CD14-positive monocyte (primary cell): ENCODE data around the gene PPIP5K1. TPM values are rescaled to one million over a fixed set of nuclear protein-coding genes. Genes with fewer than 3 reads are reported as not detected.

Experiments used
- DNase-seq, 3 donors: peaks; one replicate each; pipeline ENCODE4 v3.0.0-alpha.2; 2011 to 2022
- H2AFZ ChIP-seq: 2 replicates; pipeline ENCODE4 v1.6.0; 2012; ENCODE audit warnings: mild to moderate bottlenecking, low read depth, low read length, inconsistent platforms; ENCODE audit not compliant: insufficient read depth, poor library complexity, severe bottlenecking
- H3K27ac ChIP-seq, 2 donors: 1 replicate in 1 of 2; 2 replicates in 1 of 2; pipeline ENCODE4 v1.5.1; 2012 to 2013; ENCODE audit warnings: low read length in 2 of 2, control low read depth in 1 of 2, inconsistent platforms in 1 of 2, low read depth in 1 of 2, mild to moderate bottlenecking in 1 of 2
- H3K27me3 ChIP-seq, 2 donors: one replicate each; pipeline versions ENCODE4 v1.6.0 to v1.6.1; 2011 to 2013; ENCODE audit warnings: low read length in 2 of 2; ENCODE audit not compliant: control insufficient read depth in 2 of 2, insufficient read depth in 2 of 2
- H3K36me3 ChIP-seq, 2 donors: replicated peaks in 1 of 2; 1 replicate in 1 of 2; 2 replicates in 1 of 2; pipeline versions ENCODE4 v1.5.1 to v1.6.1; 2012 to 2013; ENCODE audit warnings: low read length in 2 of 2, control low read depth in 1 of 2, inconsistent platforms in 1 of 2, mild to moderate bottlenecking in 1 of 2; ENCODE audit not compliant: insufficient read depth in 2 of 2, control insufficient read depth in 1 of 2
- H3K4me1 ChIP-seq, 2 donors: 1 replicate in 1 of 2; 2 replicates in 1 of 2; pipeline versions ENCODE4 v1.5.1 to v1.6.1; 2012 to 2013; ENCODE audit warnings: low read length in 2 of 2, control low read depth in 1 of 2, inconsistent platforms in 1 of 2, mild to moderate bottlenecking in 1 of 2, moderate library complexity in 1 of 2; ENCODE audit not compliant: insufficient read depth in 2 of 2, control insufficient read depth in 1 of 2
- H3K4me2 ChIP-seq: replicated peaks from 2 replicates; pipeline ENCODE3; 2012; ENCODE audit warnings: low read length, moderate library complexity, mild to moderate bottlenecking; ENCODE audit not compliant: poor library complexity, severe bottlenecking; ENCODE audit errors: extremely low read depth
- H3K4me3 ChIP-seq, 3 experiments: fragments of 200-600 bp in 1 of 3; sonication (generic) in 1 of 3; replicated peaks in 1 of 3; 1 replicate in 2 of 3; 2 replicates in 1 of 3; pipeline ENCODE4 v1.5.1; 2011 to 2013; ENCODE audit warnings: low read length in 3 of 3, mild to moderate bottlenecking in 3 of 3, control low read depth in 2 of 3, low read depth in 2 of 3, inconsistent platforms in 1 of 3, moderate library complexity in 1 of 3
- H3K79me2 ChIP-seq: 2 replicates; pipeline ENCODE4 v1.6.0; 2012; ENCODE audit warnings: mild to moderate bottlenecking, control low read depth, inconsistent platforms, low read length, moderate library complexity; ENCODE audit not compliant: insufficient read depth
- H3K9ac ChIP-seq: 2 replicates; pipeline ENCODE4 v1.6.0; 2017; ENCODE audit warnings: low read length, mild to moderate bottlenecking; ENCODE audit not compliant: insufficient read depth, poor library complexity, severe bottlenecking
- H3K9me3 ChIP-seq, 2 donors: replicated peaks in 1 of 2; 1 replicate in 1 of 2; 2 replicates in 1 of 2; pipeline versions ENCODE4 v1.5.1 to v1.6.1; 2012 to 2013; ENCODE audit warnings: low read length in 2 of 2, control low read depth in 1 of 2; ENCODE audit not compliant: control insufficient read depth in 1 of 2, insufficient read depth in 1 of 2
- H4K20me1 ChIP-seq: 2 replicates; pipeline ENCODE4 v1.6.0; 2012; ENCODE audit warnings: mild to moderate bottlenecking, low read length, control low read depth, moderate library complexity; ENCODE audit not compliant: insufficient read depth
- H3K27ac Mint-ChIP-seq, 7 donors: one replicate each; pipeline ENCODE4 v1.8.0; 2020; ENCODE audit warnings: mild to moderate bottlenecking in 7 of 7, mixed read lengths in 7 of 7, moderate library complexity in 6 of 7, inconsistent platforms in 2 of 7
- H3K27me3 Mint-ChIP-seq, 3 donors: one replicate each; pipeline ENCODE4 v1.8.0; 2021 to 2022; ENCODE audit warnings: low read depth in 3 of 3, mild to moderate bottlenecking in 3 of 3, mixed read lengths in 3 of 3, moderate library complexity in 3 of 3, inconsistent platforms in 1 of 3
- H3K36me3 Mint-ChIP-seq, 2 donors: one replicate each; pipeline ENCODE4 v1.8.0; 2020; ENCODE audit warnings: mixed read lengths in 2 of 2, inconsistent platforms in 1 of 2, mild to moderate bottlenecking in 1 of 2
- H3K4me1 Mint-ChIP-seq: one replicate; pipeline ENCODE4 v1.8.0; 2020; ENCODE audit warnings: mild to moderate bottlenecking, mixed read lengths
- H3K4me3 Mint-ChIP-seq, 2 donors: one replicate each; pipeline ENCODE4 v1.8.0; 2020; ENCODE audit warnings: mild to moderate bottlenecking in 2 of 2, mixed read lengths in 2 of 2, moderate library complexity in 1 of 2
- H3K9me3 Mint-ChIP-seq, 7 donors: one replicate each; pipeline ENCODE4 v1.8.0; 2020 to 2022; ENCODE audit warnings: mixed read lengths in 7 of 7, mild to moderate bottlenecking in 6 of 7, moderate library complexity in 6 of 7, inconsistent platforms in 2 of 7
- CTCF ChIP-seq: fragments of 200-600 bp; IDR thresholded peaks from one replicate; pipeline ENCODE4 v1.8.0; 2022; ENCODE audit warnings: antibody characterized with exemption, mild to moderate bottlenecking
- WGBS: methylation state at CpG from one replicate; pipeline ENCODE4 v1.1.5; 2013; ENCODE audit warnings: missing lambda C conversion rate; ENCODE audit not compliant: insufficient coverage; 5-methylcytosine and 5-hydroxymethylcytosine counted together
- intact Hi-C, 2 donors: fragments of 100-400 bp; cut with micrococcal nuclease; formaldehyde crosslinking; loops; one replicate each; pipeline versions ENCODE4 v1.15.0 to v1.15.1; 2023
- polyA plus RNA-seq, 3 donors: library from polyadenylated mRNA; depleted of rRNA in 1 of 3; unstranded in 2 of 3; stranded (reverse) in 1 of 3; fragments of 300-500 nt in 2 of 3; fragments of >200 nt in 1 of 3; fragmentation: Illumina TruSeq in 2 of 3; gene quantifications; 1 replicate in 2 of 3; 2 replicates in 1 of 3; pipeline ENCODE4 v1.2.3, GENCODE V29; 2012 to 2021

Gene PPIP5K1
- polyA plus RNA-seq, 3 donors, result 0.95 to 19.9 (median 2.0) TPM

DNA sequence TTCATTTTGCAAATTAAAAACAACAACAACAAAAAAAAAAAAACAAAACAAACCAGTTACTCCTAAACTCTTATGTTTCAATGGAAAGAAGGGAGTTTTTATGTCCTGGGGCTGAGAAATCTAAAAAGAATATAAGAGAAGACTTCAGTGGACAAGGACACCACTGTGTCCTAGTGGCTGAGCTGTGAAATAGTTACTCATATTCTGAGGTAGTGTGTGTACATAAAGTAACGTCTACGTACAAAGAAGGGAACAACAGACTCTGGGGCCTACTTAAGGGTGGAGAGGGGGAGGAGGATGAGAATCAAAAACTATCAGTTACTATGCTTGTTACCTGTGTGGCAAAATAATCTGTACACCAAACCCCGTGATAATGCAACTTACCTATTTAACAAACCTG, 91.0 kb downstream of the PPIP5K1 start:
- H3K4me1 Mint-ChIP-seq, result no peaks in the 10 kb centered on the region
- no peak overlapping the region for H3K27ac Mint-ChIP-seq
- H3K9me3 Mint-ChIP-seq, result no peaks in the 10 kb centered on the region
- Histone ChIP-seq H3K27me3 (no peaks in the 10 kb centered on the region), H3K9me3 (no peaks in the 10 kb centered on the region), H3K27ac (no peak overlapping the region), H3K9ac (no peak overlapping the region), H3K4me1 (no peaks in the 10 kb centered on the region), H2AFZ (no peak overlapping the region), H3K4me3 (no peak overlapping the region), H3K79me2 (no peaks in the 10 kb centered on the region), H3K4me2 (no peak overlapping the region), H4K20me1 (no peaks in the 10 kb centered on the region), H3K36me3 (no peaks in the 10 kb centered on the region)
- H3K27me3 Mint-ChIP-seq, result peaks cover 0 to 3% (median 0%) of the 10 kb centered on the region in 3 donors
- no CpG with 5 or more reads among the region's 3 CpGs for WGBS
- DNase-seq, result no peak
- intact Hi-C loops, result no loop called here
- H3K36me3 Mint-ChIP-seq, result no peaks in the 10 kb centered on the region
- no peak for TF ChIP-seq CTCF
- H3K4me3 Mint-ChIP-seq, result no peak overlapping the region

DNA sequence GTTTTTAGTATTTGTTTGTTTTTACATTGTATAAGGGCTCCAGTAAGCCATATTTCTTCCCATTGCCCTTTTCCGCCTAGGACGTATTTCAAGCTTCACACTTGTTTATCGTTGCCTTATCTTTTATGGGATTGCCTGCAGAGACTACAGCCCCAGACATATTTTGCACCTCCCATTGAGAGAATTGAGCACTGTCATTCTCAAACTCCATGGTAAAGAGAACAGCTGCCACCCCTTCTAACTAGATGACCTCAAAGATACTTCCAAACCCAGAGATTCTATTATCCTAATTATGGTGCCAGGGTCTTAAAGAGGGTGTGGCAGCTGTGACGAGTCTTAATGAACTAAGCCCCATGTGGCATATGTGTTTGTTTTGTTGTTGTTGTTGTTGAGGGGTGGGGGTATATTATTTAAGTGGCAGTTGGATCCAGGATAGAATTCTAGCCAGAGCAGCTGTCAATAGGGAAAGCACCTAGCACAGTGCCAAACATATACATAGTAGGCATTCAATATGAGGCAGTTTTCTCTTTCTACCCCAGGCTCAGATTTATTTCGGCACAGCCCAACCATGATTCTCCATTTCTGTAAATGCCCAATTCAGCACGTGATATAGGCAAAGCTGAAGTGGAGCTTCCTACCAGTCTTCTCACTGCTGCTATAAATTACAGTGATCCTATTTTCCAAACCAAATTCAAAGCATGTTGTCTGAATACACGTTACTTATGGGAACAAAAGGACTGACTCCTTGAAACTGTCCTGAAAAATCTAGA, 96.1 kb downstream of the PPIP5K1 start:
- WGBS, result 90% methylated on average over 6 of the region's 7 CpGs
- peak overlapping the region in 1 of 2 donors; percentile 88 for H3K27ac ChIP-seq
- no peaks in the 10 kb centered on the region for H3K9me3 ChIP-seq
- Mint-ChIP-seq H3K9me3 (no peaks in the 10 kb centered on the region), H3K27me3 (peaks cover 0 to 2% (median 0%) of the 10 kb centered on the region in 3 donors), H3K4me3 (peak overlapping the region; percentile 97 to 98), H3K36me3 (peaks cover 0 to 4% of the 10 kb centered on the region in 2 donors), H3K4me1 (peaks cover 13% of the 10 kb centered on the region), H3K27ac (peak overlapping the region in 3 of 7 donors; percentile 98)
- DNase-seq, result no peak
- peaks cover 10 to 12% of the 10 kb centered on the region in 2 donors for H3K4me1 ChIP-seq
- no peak for TF ChIP-seq CTCF
- no peaks in the 10 kb centered on the region for H3K36me3 ChIP-seq
- H3K4me3 ChIP-seq, result peak overlapping the region in 1 of 3 experiments; percentile 91
- intact Hi-C loops, result loop anchor here in 1 of 2 donors (2.0 kb wide), 1 partner anchor 17 kb away; no protein-coding TSS in a partner anchor
- no peaks in the 10 kb centered on the region for H4K20me1 ChIP-seq
- H3K27me3 ChIP-seq, result no peaks in the 10 kb centered on the region
- H2AFZ ChIP-seq, result peak overlapping the region; percentile 90
- H3K79me2 ChIP-seq, result no peaks in the 10 kb centered on the region
- H3K9ac ChIP-seq, result no peak overlapping the region
- H3K4me2 ChIP-seq, result peak overlapping the region; percentile 74
